NCI-H128 (cell line): ENCODE results near the gene VAV3.

Source experiments
- DNase-seq: peaks from one replicate; lab custom pipeline; 2025; ENCODE audit not compliant: unreplicated experiment; lab: John Stamatoyannopoulos, UW

VAV3 gene

DNA sequence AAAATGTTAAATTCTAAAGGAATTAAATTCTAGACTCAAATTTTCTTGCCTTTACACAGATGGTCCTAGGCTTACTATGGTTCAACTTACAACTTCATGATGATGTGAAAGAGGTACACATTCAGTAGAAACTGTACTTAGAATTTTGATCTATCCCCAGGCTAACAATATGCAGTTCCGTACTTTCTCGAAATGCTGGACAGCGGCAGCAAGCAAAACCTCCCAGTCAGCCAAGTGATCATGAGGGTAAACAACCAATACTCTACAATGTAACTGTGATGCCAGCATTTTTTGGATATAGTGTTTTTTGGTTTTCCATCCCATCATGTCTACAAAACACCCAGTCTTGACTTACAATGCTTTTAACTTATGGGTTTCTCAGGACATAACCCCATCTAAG lies 25.7 kb downstream of the VAV3 start:
- no peak for DNase-seq

GRCh38 chr1:107936498-107937481 lies 28.2 kb downstream of the VAV3 start:
- no peak for DNase-seq

GRCh38 chr1:107935396-107936064 lies 29.4 kb downstream of the VAV3 start:
- DNase-seq = no peak

DNA sequence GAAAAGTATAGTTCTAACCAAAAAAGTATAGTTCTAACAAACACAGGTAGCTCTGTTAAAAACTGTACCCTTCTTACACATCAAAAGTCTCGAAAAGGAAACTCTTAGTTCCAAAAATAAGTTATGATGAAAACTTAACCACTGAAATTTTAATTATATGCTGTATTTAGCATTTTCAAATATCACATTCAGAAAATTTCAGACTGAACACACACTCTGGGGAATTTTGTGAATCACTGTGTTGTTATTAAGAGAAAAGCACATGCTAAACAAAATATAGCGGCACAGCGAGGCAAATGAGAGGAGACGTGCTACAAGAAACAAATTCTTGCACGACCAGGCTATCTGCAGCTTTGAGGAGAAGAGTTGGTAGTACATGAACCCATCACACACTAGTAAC lies 30.4 kb downstream of the VAV3 start:
- DNase-seq = no peak

DNA sequence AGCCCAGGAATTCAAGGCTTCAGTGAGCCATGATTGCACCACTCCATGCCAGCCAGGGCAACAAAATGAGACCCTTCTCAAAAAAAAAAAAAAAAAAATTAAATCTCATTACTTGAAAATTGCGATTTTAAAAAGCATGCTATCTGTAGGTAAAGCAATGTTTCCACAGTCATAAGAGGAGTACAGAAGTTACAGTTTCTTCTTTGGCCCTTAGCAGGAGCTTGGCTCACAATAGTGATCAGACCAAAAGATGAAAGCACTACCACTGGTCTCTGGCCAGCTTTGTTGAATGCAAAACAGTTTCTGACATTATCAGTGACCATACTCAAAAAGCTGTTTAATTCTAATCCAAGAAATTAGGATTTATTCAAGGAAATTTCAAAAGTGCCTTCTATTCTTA lies 31.2 kb downstream of the VAV3 start:
- DNase-seq = no peak

GRCh38 chr1:107930292-107930691 lies 34.7 kb downstream of the VAV3 start:
- DNase-seq = no peak

DNA sequence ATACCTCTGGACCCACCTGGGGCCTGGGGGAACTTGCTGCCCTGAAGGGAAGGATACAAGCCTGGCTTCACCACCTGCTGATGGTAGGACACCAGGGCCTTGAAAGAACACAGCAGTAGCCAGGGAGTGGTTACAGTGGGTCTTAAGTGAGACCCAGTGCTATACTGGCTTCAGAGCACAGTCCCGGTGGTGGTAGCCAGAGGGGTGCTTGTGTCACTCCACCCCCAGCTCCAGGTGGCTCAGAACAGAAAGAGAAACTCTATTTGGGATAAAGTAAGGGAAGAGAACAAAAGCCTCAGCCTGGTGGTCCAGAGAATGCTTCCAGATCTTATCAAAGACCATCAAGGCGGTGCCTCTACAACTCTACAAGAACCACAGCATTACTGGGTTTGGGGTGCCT lies 37.2 kb downstream of the VAV3 start:
- DNase-seq = no peak

- DNase-seq = no peak
These were observed 38.4 kb downstream of the VAV3 start for GRCh38 chr1:107926436-107927080.

- DNase-seq = no peak
These were observed 39.4 kb downstream of the VAV3 start for GRCh38 chr1:107925565-107925964.

DNA sequence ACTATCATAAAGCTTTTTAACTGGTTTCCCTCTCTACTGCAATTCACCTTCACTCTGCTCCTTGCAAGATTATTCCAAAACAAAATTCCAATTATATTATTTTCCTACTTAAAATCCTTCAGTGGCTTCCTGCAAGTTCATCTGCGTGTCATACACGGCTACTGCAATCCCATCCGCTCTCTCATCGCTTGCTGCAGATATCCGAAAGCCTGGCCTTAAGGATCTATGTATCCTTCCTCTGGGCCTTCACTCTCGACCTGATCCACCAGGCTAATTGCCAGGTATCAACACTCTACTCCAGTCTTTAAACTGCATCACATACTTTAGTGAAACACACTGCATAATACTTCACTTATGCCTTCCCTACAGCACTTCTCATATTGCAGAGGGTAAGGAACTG lies 44.0 kb downstream of the VAV3 start:
- DNase-seq = no peak

GRCh38 chr1:107920561-107920960 lies 44.4 kb downstream of the VAV3 start:
- no peak for DNase-seq

GRCh38 chr1:107919953-107920352 lies 45.0 kb downstream of the VAV3 start:
- DNase-seq = no peak

- DNase-seq = no peak
These were observed 50.7 kb downstream of the VAV3 start for GRCh38 chr1:107914119-107914765.

DNA sequence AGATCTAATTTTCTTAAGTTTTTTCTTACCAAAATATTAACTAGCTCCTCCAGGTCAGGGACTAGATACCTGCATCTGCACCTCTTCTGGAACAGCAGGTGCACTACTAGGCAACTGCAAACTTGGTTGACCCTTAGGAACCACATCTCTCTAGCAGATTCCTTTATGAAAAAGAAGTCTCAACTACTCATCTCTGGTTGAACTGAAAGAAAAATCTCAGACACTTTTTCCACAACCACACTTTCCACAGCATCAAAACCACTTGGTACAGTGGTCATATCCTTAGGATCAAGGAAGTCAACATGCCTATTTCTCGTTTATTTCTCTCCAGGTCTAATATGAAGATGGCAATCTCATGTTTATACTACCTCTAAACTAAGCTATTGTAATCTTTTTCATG lies 52.3 kb downstream of the VAV3 start:
- DNase-seq = no peak

DNA sequence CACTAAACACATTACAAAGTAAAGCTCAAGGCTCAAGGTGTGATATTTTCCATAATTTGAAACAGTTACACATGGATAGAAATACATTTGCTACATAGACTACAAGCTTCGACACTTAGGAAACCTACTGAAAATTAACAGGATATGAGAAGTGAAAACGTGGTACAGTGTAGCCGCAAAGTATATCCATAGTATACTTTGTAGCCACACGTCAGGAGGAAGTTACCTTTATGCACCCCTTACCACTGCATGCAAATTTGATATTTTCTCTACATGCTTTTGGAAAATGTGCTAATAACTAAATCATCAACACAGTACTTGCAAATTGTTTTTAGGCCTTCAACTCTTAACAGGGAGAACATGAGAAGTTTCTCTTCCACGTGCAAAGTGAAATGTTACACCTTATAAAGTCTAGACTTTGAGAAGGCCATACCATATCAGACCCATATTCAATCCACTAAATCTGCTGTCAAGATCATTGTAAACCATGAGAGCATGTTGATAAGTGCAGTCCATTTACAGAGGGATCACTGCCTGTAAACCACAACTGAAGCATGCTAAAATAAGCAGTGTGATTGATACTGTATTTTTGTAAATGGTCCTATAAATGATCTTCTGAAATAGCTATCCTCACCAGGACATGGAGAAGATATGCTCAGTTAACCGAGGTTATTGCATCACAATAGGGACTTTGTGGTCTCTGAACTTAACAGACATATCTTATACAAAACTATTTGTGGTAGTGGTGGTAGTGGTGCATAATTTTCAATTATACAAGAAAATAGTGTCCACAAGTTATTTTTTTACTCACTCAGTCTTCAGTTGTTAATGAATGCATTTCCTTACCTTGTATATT lies 64.7 kb downstream of the VAV3 start:
- no peak for DNase-seq

DNA sequence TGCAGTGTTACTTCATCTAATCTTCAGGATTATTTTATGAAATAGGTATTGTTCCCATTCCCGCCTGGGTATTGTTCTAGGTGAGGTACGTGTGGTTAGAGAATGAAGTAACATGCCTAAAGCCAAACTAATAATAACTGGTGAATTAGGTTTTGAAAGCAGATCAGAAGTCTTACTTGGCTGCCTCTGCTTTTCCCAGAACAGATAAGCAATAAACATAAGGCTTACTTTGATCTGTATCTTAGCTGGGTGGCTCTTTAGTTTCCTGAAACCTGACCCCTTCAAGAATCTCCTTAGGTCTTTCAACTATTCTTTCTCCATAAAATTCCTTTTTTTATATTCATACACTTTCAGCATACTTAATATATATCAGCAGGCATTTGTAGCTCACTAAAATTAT lies 65.3 kb downstream of the VAV3 start:
- no peak for DNase-seq

DNA sequence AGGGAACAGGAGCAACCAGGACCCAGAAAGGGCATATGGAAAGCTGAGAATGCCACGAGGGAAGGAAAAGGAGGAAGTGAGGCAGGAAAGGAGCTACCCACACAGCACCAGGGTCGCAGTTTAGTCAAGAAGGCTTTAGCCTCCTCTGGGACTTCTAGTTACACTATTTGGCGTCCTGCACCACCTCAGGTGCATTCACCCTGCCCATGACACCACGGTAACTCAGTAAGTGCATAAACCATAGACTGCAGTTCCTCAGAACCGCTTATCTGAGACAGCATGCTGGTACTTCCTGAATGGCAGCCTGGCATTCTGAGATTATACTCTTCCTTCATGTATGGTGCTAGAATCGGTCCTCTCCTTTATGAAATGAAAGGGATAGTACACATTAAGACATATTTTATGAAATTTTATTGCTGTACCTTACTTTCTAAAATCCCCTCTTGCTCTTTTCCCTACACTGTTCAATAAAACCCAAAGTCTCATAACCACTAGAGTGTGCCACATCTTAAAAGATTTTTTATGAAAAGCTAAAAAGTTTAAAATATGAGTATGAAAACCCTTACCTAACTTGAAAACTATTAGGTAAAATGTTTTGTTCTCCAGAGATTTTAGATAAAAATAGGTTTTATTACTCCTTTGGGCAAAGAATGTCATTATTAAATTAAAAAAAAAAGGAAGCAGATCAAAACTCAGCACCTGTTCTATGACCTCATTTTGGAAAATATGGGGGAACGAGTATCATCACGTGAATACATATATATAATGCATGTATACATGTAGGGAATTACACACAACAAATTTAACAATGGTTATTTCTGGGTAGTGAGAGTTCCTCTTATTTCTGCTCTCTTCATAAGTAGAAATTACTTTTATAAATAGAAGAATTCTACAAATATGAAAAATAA lies 67.3 kb downstream of the VAV3 start:
- DNase-seq = no peak

GRCh38 chr1:107896936-107897335 lies 68.0 kb downstream of the VAV3 start:
- DNase-seq = no peak

GRCh38 chr1:107896401-107896800 lies 68.6 kb downstream of the VAV3 start:
- no peak for DNase-seq
